ENCODE measurements around the gene DOCK4. TPM values are rescaled to one million over a fixed set of nuclear protein-coding genes. Genes with fewer than 3 reads are reported as not detected.

Gene DOCK4
- total and polyA plus RNA-seq, 2 of the 8 experiments (the other 6 are each of a cell fraction or from before 2014, with no cell fraction given) = 5.1 to 23.6 TPM

DNA sequence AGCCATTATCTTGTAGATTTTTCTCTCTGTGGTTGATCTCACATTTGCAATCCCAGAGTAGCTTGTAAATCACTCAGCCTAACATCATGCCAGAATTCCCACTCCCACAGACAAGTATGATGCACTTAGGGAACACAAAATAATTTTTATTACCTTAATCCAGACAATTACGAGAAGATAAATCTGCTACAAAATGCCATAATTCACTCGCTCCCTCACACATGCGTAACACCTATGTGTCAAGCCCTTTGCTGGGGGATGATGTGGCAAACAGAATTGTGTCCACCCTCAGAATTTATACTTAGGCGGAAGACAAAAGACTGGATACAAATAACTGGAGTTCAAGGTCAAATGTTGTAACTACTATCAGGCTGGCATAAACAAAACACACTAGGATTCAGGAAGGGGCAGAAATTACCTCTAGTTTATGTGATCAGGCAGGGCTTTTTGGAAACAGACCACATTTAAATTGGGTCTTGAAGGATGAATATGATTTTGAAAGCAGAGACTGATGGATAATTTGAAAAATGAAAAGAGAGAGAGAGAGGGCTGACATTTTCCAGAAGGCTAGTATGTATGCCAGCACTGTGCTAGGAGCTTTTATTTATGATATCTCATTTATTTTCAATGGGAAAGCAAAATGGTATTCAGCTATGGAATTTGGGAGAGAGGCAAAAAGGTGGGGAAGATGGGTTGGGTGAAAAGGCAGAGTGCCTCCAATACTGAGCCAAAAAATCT is 69.8 kb downstream of the DOCK4 start (continued):
- TF ChIP-seq, protein P1, sequence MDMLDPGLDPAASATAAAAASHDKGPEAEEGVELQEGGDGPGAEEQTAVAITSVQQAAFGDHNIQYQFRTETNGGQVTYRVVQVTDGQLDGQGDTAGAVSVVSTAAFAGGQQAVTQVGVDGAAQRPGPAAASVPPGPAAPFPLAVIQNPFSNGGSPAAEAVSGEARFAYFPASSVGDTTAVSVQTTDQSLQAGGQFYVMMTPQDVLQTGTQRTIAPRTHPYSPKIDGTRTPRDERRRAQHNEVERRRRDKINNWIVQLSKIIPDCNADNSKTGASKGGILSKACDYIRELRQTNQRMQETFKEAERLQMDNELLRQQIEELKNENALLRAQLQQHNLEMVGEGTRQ (IDR thresholded peaks at IDR 0.05; ENCODE audit: low read length) = no peak
- TF ChIP-seq PHF8 (conservative IDR thresholded peaks at IDR 0.05; ENCODE audit: low read depth, low read length) (no peak), NRF1 (IDR thresholded peaks at IDR 0.05; ENCODE audit: low read depth, low read length) (no peak)

Measured in H1 (cell line).